Renal pelvis (tissue), 4 donors: ENCODE results near the gene TCEAL9. TPM values are rescaled to one million over a fixed set of nuclear protein-coding genes. Genes with fewer than 3 reads are reported as not detected.

Source experiments
- DNase-seq: peaks from one replicate; pipeline ENCODE4 v3.0.0-alpha.2; 2013
- polyA plus RNA-seq, 3 donors: library from polyadenylated mRNA; unstranded; fragments of 120-200 nt; gene quantifications; one replicate each; pipeline ENCODE4 v1.2.1, GENCODE V29; 2013; ENCODE audit not compliant: insufficient read length in 3 of 3

The TCEAL9 gene
- polyA plus RNA-seq, 3 donors: 176 to 206 (median 191) TPM

GRCh38 chrX:103404231-103405008 lies 48.1 kb downstream of the TCEAL9 start:
- DNase-seq: peak; percentile 86

- no peak for DNase-seq
Observed at GRCh38 chrX:103405009-103405333, 48.7 kb downstream of the TCEAL9 start.

DNA sequence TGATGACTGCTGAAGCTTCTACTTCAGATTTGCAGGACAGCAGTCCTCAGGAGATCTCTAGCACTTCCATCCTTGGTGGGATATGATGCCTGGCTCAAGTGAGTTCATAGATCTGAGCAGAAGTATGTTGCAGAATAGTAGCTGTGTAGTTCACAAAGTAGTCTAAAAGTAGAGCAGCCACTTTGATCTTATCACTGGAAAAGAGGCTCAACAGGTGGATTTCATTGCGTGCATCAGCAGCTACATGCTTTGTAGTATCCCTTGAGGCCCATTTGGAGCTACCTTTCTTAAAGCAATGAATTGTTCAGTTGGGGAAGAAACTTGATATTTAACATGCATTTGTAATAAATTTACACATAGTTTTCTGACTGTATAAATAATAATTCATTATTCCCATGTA lies 50.0 kb downstream of the TCEAL9 start:
- no peak for DNase-seq

DNA sequence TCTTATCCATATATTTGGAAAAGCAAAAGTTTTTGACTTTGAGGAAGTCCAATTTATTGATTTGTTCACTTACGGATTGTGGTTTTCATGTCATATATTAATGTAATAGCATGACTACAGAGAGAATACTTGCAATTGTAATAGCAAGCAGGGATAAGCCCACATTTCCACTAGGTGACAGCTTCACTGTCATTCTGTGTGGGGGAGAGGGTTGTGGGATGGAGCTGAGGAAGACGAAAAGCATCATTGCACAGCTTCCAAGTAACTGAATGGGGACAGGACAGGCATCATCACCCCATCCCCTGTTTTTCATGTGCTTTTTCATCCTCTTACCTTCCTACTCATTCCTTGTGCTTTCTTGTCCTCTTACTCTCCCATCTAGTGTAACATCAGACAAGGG lies 51.5 kb downstream of the TCEAL9 start:
- DNase-seq: no peak

Other genes with a start within 250 kb of the TCEAL9 start
- gene BEX4, start 141.4 kb upstream of the TCEAL9 start, polyA plus RNA-seq: 100 to 1,000 TPM; 144 to 161 (median 156) TPM
- 100 to 1,000 TPM; 120 to 142 (median 128) TPM for gene TCEAL8, start 101.4 kb upstream of the TCEAL9 start, polyA plus RNA-seq
- gene TCEAL5, start 79.8 kb upstream of the TCEAL9 start, polyA plus RNA-seq: 10 to 100 TPM; 11.1 to 16.2 (median 12.6) TPM
- gene BEX2, start 45.5 kb upstream of the TCEAL9 start, polyA plus RNA-seq: 10 to 100 TPM; 73.8 to 86.6 (median 84.4) TPM
- gene TCEAL7, start 26.3 kb upstream of the TCEAL9 start, polyA plus RNA-seq: 10 to 100 TPM; 30.7 to 39.3 (median 30.7) TPM
- 100 to 1,000 TPM; 495 to 593 (median 513) TPM for gene BEX3, start 20.0 kb downstream of the TCEAL9 start, polyA plus RNA-seq
- 1 to 10 TPM; 2.4 to 4.8 (median 4.3) TPM for gene RAB40A, start 163.0 kb downstream of the TCEAL9 start, polyA plus RNA-seq
- 100 to 1,000 TPM; 146 to 187 (median 170) TPM for gene TCEAL4, start 229.0 kb downstream of the TCEAL9 start, polyA plus RNA-seq